H1 (cell line): Measurements from ENCODE around the gene SEC14L6. TPM values are rescaled to one million over a fixed set of nuclear protein-coding genes. Genes with fewer than 3 reads are reported as not detected.

ENCODE experiments used
- CTCF ChIA-PET: fragments of 300-600 bp; sonication (Branson Sonifier 250); formaldehyde crosslinking; loops from one replicate; lab custom pipeline; 2021; ENCODE audit not compliant: partially characterized antibody; lab: Charles Lee
- POLR2A ChIA-PET: fragments of 300-600 bp; sonication (Branson Sonifier 250); formaldehyde crosslinking; loops from one replicate; lab custom pipeline; 2021; ENCODE audit warnings: inconsistent platforms; ENCODE audit not compliant: partially characterized antibody; lab: Charles Lee
- DNase-seq, 2 experiments: peaks; one replicate each; pipeline versions ENCODE4 v3.0.0 to v3.0.0-alpha.2; 2010 to 2022; ENCODE audit warnings: low spot score in 2 of 2, low read depth in 1 of 2, mixed read lengths in 1 of 2
- FAIRE-seq: peaks from 2 replicates; lab custom pipeline; 2011; peaks lifted over from hg19 to GRCh38; lab: Jason Lieb, UNC
- H2AFZ ChIP-seq: 2 replicates; pipeline ENCODE4 v1.8.1; 2012; ENCODE audit warnings: low read length, inconsistent platforms
- H2AK5ac ChIP-seq: 2 replicates; pipeline ENCODE4 v1.6.1; 2013; ENCODE audit warnings: low read depth, low read length
- H2BK120ac ChIP-seq: replicated peaks from 2 replicates; pipeline ENCODE3; 2013; ENCODE audit warnings: low read depth, low read length, inconsistent platforms
- H2BK12ac ChIP-seq: 2 replicates; pipeline ENCODE4 v1.6.1; 2013; ENCODE audit warnings: low read depth, low read length
- H2BK15ac ChIP-seq: 2 replicates; pipeline ENCODE4 v1.6.1; 2013; ENCODE audit warnings: low read length
- H2BK20ac ChIP-seq: 2 replicates; pipeline ENCODE4 v1.6.1; 2013; ENCODE audit warnings: low read length
- H2BK5ac ChIP-seq: 2 replicates; pipeline ENCODE4 v1.6.1; 2013; ENCODE audit warnings: low read depth, low read length
- H3K14ac ChIP-seq: 2 replicates; pipeline ENCODE4 v1.6.1; 2013; ENCODE audit warnings: inconsistent platforms; ENCODE audit not compliant: insufficient read length
- H3K18ac ChIP-seq: 2 replicates; pipeline ENCODE4 v1.6.1; 2013; ENCODE audit warnings: low read length; ENCODE audit errors: extremely low read depth
- H3K23ac ChIP-seq: 2 replicates; pipeline ENCODE4 v1.6.1; 2013; ENCODE audit warnings: inconsistent platforms; ENCODE audit not compliant: insufficient read length
- H3K23me2 ChIP-seq: 2 replicates; pipeline ENCODE4 v1.6.1; 2013; ENCODE audit warnings: low read depth, low read length
- H3K27ac ChIP-seq: 2 replicates; pipeline ENCODE4 v1.6.1; 2011; ENCODE audit warnings: low read depth, low read length, inconsistent platforms
- H3K27me3 ChIP-seq, 4 experiments: replicated peaks in 1 of 4; 1 replicate in 1 of 4; 2 replicates in 3 of 4; pipeline versions ENCODE4 v1.6.1 to v1.8.1; 2011 to 2013; ENCODE audit warnings: low read length in 3 of 4, mild to moderate bottlenecking in 3 of 4, inconsistent platforms in 2 of 4, mixed read lengths in 2 of 4, moderate library complexity in 1 of 4; ENCODE audit not compliant: control insufficient read depth in 3 of 4, insufficient read depth in 3 of 4; ENCODE audit errors: extremely low read depth in 1 of 4
- H3K36me3 ChIP-seq, 4 experiments: 2 replicates each; pipeline versions ENCODE4 v1.6.1 to v1.8.1; 2011 to 2013; ENCODE audit warnings: mild to moderate bottlenecking in 4 of 4, low read length in 3 of 4, moderate library complexity in 2 of 4, control low read depth in 1 of 4, inconsistent platforms in 1 of 4; ENCODE audit not compliant: insufficient read depth in 4 of 4, control insufficient read depth in 2 of 4
- H3K4ac ChIP-seq: replicated peaks from 2 replicates; pipeline ENCODE3; 2013; ENCODE audit warnings: low read length, low read depth, mixed read lengths, inconsistent platforms; ENCODE audit not compliant: insufficient read length
- H3K4me1 ChIP-seq, 4 experiments: replicated peaks in 1 of 4; 1 replicate in 1 of 4; 2 replicates in 3 of 4; pipeline versions ENCODE4 v1.6.1 to v1.8.1; 2011 to 2013; ENCODE audit warnings: low read length in 3 of 4, inconsistent platforms in 2 of 4, mixed read lengths in 1 of 4; ENCODE audit not compliant: insufficient read depth in 4 of 4, control insufficient read depth in 3 of 4
- H3K4me2 ChIP-seq, 2 experiments: 2 replicates each; pipeline versions ENCODE4 v1.6.1 to v1.8.1; 2011 to 2013; ENCODE audit warnings: low read depth in 2 of 2, low read length in 2 of 2, control low read depth in 1 of 2, inconsistent platforms in 1 of 2, mild to moderate bottlenecking in 1 of 2; ENCODE audit not compliant: insufficient read depth in 1 of 2
- H3K4me3 ChIP-seq, 4 experiments: fragments of 200-600, 300-600 bp in 1 of 4; sonication (generic), shearing (Covaris generic), sonication (Bioruptor Twin) in 1 of 4; 2 replicates each; pipeline versions ENCODE4 v1.5.1 to v1.8.1; 2011 to 2016; ENCODE audit warnings: low read length in 4 of 4, low read depth in 3 of 4, control low read depth in 2 of 4, inconsistent platforms in 2 of 4, mild to moderate bottlenecking in 2 of 4, mixed read lengths in 1 of 4, moderate library complexity in 1 of 4; ENCODE audit not compliant: insufficient read depth in 2 of 4; ENCODE audit errors: extremely low read depth in 1 of 4
- H3K56ac ChIP-seq: replicated peaks from 2 replicates; pipeline ENCODE3; 2013; ENCODE audit warnings: low read depth, mild to moderate bottlenecking, mixed read lengths, low read length, inconsistent platforms; ENCODE audit not compliant: insufficient read length
- H3K79me1 ChIP-seq: 2 replicates; pipeline ENCODE4 v1.6.1; 2013; ENCODE audit warnings: low read depth, low read length, control low read depth
- H3K79me2 ChIP-seq, 2 experiments: 2 replicates each; pipeline versions ENCODE4 v1.6.1 to v1.8.1; 2012 to 2013; ENCODE audit warnings: low read length in 2 of 2, mild to moderate bottlenecking in 2 of 2, inconsistent platforms in 1 of 2; ENCODE audit not compliant: insufficient read depth in 2 of 2, control insufficient read depth in 1 of 2
- H3K9ac ChIP-seq, 4 experiments: replicated peaks in 1 of 4; 1 replicate in 1 of 4; 2 replicates in 3 of 4; pipeline versions ENCODE4 v1.6.1 to v1.8.1; 2011 to 2013; ENCODE audit warnings: low read depth in 3 of 4, low read length in 3 of 4, control low read depth in 2 of 4, mild to moderate bottlenecking in 2 of 4, moderate library complexity in 2 of 4, inconsistent platforms in 1 of 4; ENCODE audit errors: extremely low read depth in 1 of 4
- H3K9me3 ChIP-seq, 2 experiments: 2 replicates each; pipeline versions ENCODE4 v1.6.1 to v1.8.1; 2012 to 2013; ENCODE audit warnings: mild to moderate bottlenecking in 2 of 2, moderate library complexity in 2 of 2, control low read depth in 1 of 2, inconsistent platforms in 1 of 2, low read depth in 1 of 2, low read length in 1 of 2, mixed read lengths in 1 of 2; ENCODE audit not compliant: insufficient read depth in 2 of 2
- H4K20me1 ChIP-seq, 2 experiments: replicated peaks in 1 of 2; 2 replicates each; pipeline versions ENCODE3 to v1.8.1; 2011 to 2013; ENCODE audit warnings: inconsistent platforms in 2 of 2, low read length in 2 of 2, mild to moderate bottlenecking in 1 of 2; ENCODE audit not compliant: insufficient read depth in 2 of 2, control insufficient read depth in 1 of 2
- H4K5ac ChIP-seq: 2 replicates; pipeline ENCODE4 v1.6.1; 2013; ENCODE audit warnings: low read length, low read depth, mixed read lengths, inconsistent platforms; ENCODE audit not compliant: insufficient read length
- H4K8ac ChIP-seq: 2 replicates; pipeline ENCODE4 v1.8.0; 2013; ENCODE audit warnings: mild to moderate bottlenecking, moderate library complexity, low read length, inconsistent platforms; ENCODE audit not compliant: insufficient read depth; ENCODE audit errors: extremely low read depth
- H4K91ac ChIP-seq: replicated peaks from 2 replicates; pipeline ENCODE3; 2013; ENCODE audit warnings: low read length, mixed read lengths, inconsistent platforms; ENCODE audit not compliant: insufficient read length
- BCL11A ChIP-seq, 2 experiments: IDR thresholded peaks; one replicate each; pipeline ENCODE4 v1.6.1; 2011; ENCODE audit warnings: low read depth in 2 of 2, low read length in 2 of 2, mild to moderate bottlenecking in 2 of 2
- CBX8 ChIP-seq: fragments of 300-800, 300-1000 bp; sonication (generic); IDR thresholded peaks from 2 replicates; pipeline ENCODE4 v1.7.1; 2016; ENCODE audit warnings: low read depth, low read length, borderline replicate concordance
- CTBP2 ChIP-seq: IDR thresholded peaks from 2 replicates; pipeline ENCODE4 v1.7.0; 2011; ENCODE audit warnings: borderline replicate concordance, mild to moderate bottlenecking, moderate library complexity, mixed read lengths, low read length; ENCODE audit not compliant: insufficient read depth, insufficient read length
- EP300 ChIP-seq, 2 experiments: IDR thresholded peaks; 1 replicate in 1 of 2; 2 replicates in 1 of 2; pipeline ENCODE4 v1.6.1; 2011 to 2012; ENCODE audit warnings: low read depth in 2 of 2, low read length in 2 of 2, mild to moderate bottlenecking in 2 of 2, borderline replicate concordance in 1 of 2, inconsistent platforms in 1 of 2, moderate library complexity in 1 of 2
- POLR2A ChIP-seq, 2 experiments: IDR thresholded peaks; 1 replicate in 1 of 2; 2 replicates in 1 of 2; pipeline ENCODE4 v1.6.1; 2011; ENCODE audit warnings: low read depth in 2 of 2, low read length in 2 of 2, mild to moderate bottlenecking in 2 of 2; ENCODE audit errors: control extremely low read depth in 1 of 2
- SP4 ChIP-seq: IDR thresholded peaks from 2 replicates; pipeline ENCODE4 v1.6.1; 2012; ENCODE audit warnings: low read length, inconsistent platforms
- TAF7 ChIP-seq: optimal IDR thresholded peaks from 2 replicates; pipeline ENCODE3; 2011; ENCODE audit warnings: low read depth, mild to moderate bottlenecking, inconsistent platforms, low read length, moderate library complexity, borderline replicate concordance
- WGBS, 2 experiments: shearing (Covaris generic) in 1 of 2; methylation state at CpG; one replicate each; pipeline versions ENCODE4 v1.1.6 to v1.1.7; 2013 to 2015; ENCODE audit warnings: low lambda C conversion rate in 2 of 2, mixed read lengths in 2 of 2, inconsistent platforms in 1 of 2, low coverage in 1 of 2, missing lambda C conversion rate in 1 of 2; ENCODE audit not compliant: insufficient replicate concordance in 2 of 2, insufficient coverage in 1 of 2, insufficient read length in 1 of 2; ENCODE audit errors: extremely low coverage in 1 of 2, missing lambda C conversion rate in 1 of 2; 5-methylcytosine and 5-hydroxymethylcytosine counted together
- polyA plus RNA-seq, 7 experiments: library from polyadenylated mRNA; depleted of rRNA in 3 of 7; stranded (reverse) in 5 of 7; unstranded in 2 of 7; fragments of >200 nt in 5 of 7; fragments of 200-250 nt in 2 of 7; gene quantifications; 1 replicate in 5 of 7; 2 replicates in 1 of 7; 4 replicates in 1 of 7; pipeline versions ENCODE4 v1.2.1 to v1.2.3, GENCODE V29; 2011 to 2013; ENCODE audit warnings: missing spikeins in 2 of 7, mixed read lengths in 2 of 7
- total RNA-seq: library from RNA; stranded (reverse); fragmentation: NEBNext Ultra II Directional; extraction: Animal tissue kit (Norgen Biotek cat#: 25700); gene quantifications from 2 replicates; pipeline ENCODE4 v1.2.1, GENCODE V29; 2021

Gene SEC14L6
- total and polyA plus RNA-seq, 2 of the 8 experiments (the other 6 are each of a cell fraction or from before 2014, with no cell fraction given): 0.63 to 2.1 TPM

DNA sequence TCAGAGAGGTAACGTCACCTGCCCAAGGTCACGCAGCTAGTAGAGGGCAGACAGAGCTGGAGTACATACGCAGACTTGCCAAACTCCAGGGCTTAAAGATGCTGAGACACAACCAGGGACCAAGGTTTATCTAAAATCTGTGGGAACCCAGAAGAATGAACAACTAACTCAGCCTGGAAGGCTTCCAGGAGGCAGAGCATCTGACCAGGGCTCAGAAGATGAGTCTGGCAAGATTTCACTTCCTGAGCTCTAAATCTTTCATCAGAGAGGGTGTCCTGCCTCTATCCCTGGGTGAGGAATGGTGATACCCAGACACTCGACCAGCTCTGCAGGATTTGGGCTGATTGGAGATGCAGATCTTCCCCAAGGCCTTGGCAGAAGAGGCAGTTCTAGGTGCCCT lies 18.8 kb upstream of the SEC14L6 start:
- no peak overlapping the region; the same call in 1 of the 2 replicates for H2BK20ac ChIP-seq
- H3K56ac ChIP-seq: no peak overlapping the region
- no peak for FAIRE-seq
- 0 out of 2 replicates have a peak overlapping the region, but pooled peaks have one; percentile 39 for H2BK12ac ChIP-seq
- CTCF ChIA-PET: interaction anchor here (1.2 to 1.7 kb wide), 7 partner anchors 8 to 325 kb away, joined by 3 to 13 read pairs (median 4); no protein-coding TSS in a partner anchor
- WGBS, 2 experiments: 84% methylated on average over 4 of the region's 4 CpGs; no CpG with 5 or more reads in 1 of the 2 experiments
- H3K14ac ChIP-seq: no peak overlapping the region
- no peak overlapping the region for H4K5ac ChIP-seq
- no peaks in the 10 kb centered on the region for H3K9me3 ChIP-seq
- DNase-seq: no peak
- no peak overlapping the region for H3K27ac ChIP-seq
- POLR2A ChIA-PET: interaction anchor here (0.7 to 2.2 kb wide), 6 partner anchors 11 to 237 kb away, joined by 3 to 10 read pairs (median 4); partner anchors contain the start of gene TCN2
- no peak overlapping the region for H2BK120ac ChIP-seq
- 0 out of 2 replicates have a peak overlapping the region, but pooled peaks have one; percentile 40 for H2BK5ac ChIP-seq
- H3K27me3 ChIP-seq: no peaks in the 10 kb centered on the region
- peaks cover 0 to 18% (median 11%) of the 10 kb centered on the region in 4 experiments; a peak in 6 of 7 replicates for H3K4me1 ChIP-seq
- H3K4ac ChIP-seq: peak overlapping the region; percentile 57
- no peaks in the 10 kb centered on the region; the same call in 1 of the 2 replicates for H3K23me2 ChIP-seq
- H3K79me2 ChIP-seq: no peaks in the 10 kb centered on the region
- H3K23ac ChIP-seq: no peak overlapping the region
- no peak overlapping the region for H3K4me3 ChIP-seq
- H4K20me1 ChIP-seq: no peaks in the 10 kb centered on the region
- no peak overlapping the region for H2AFZ ChIP-seq
- no peak overlapping the region for H4K8ac ChIP-seq
- no peak overlapping the region for H3K4me2 ChIP-seq
- no peak overlapping the region for H2BK15ac ChIP-seq
- no peak overlapping the region for H3K9ac ChIP-seq
- H4K91ac ChIP-seq: no peak overlapping the region
- no peaks in the 10 kb centered on the region; the same call in 1 of the 2 replicates for H3K79me1 ChIP-seq
- no peaks in the 10 kb centered on the region for H3K36me3 ChIP-seq
- no peak overlapping the region; the same call in 1 of the 2 replicates for H2AK5ac ChIP-seq
- no peak overlapping the region for H3K18ac ChIP-seq
- TF ChIP-seq POLR2A (IDR thresholded peaks at IDR 0.05; ENCODE audit: control extremely low read depth in 1 of 2, low read depth in 2 of 2, low read length in 2 of 2): no peak
- TF ChIP-seq CBX8: no peak
- no peak for TF ChIP-seq SP4
- TF ChIP-seq CTBP2: no peak
- no peak for TF ChIP-seq TAF7
- no peak for TF ChIP-seq BCL11A (IDR thresholded peaks at IDR 0.05; ENCODE audit: low read depth in 2 of 2, low read length in 2 of 2)
- TF ChIP-seq EP300 (IDR thresholded peaks at IDR 0.05; ENCODE audit: borderline replicate concordance in 1 of 2, low read depth in 2 of 2, low read length in 2 of 2): no peak
